ENCODE results near the gene BTBD9. TPM values are rescaled to one million over a fixed set of nuclear protein-coding genes. Genes with fewer than 3 reads are reported as not detected.

BTBD9 gene
- total RNA-seq, 4 donors from 2014 or later: 17.3 to 50.3 (median 37.8) TPM

GRCh38 chr6:38481211-38481836 is 158.4 kb downstream of the BTBD9 start:
- Histone ChIP-seq H3K36me3 (no peaks in the 10 kb centered on the region), H3K27me3 (no peaks in the 10 kb centered on the region), H3K9me3 (no peaks in the 10 kb centered on the region), H3K4me3 (no peak overlapping the region), H3K4me1 (no peaks in the 10 kb centered on the region), H3K27ac (no peak overlapping the region)
- no peak for DNase-seq
- no peak for TF ChIP-seq POLR2A (IDR thresholded peaks at IDR 0.05)
- no peak for TF ChIP-seq CTCF (IDR thresholded peaks at IDR 0.05)

- Histone ChIP-seq H3K4me1 (no peaks in the 10 kb centered on the region), H3K9me3 (no peaks in the 10 kb centered on the region), H3K27ac (no peak overlapping the region), H3K27me3 (no peaks in the 10 kb centered on the region), H3K36me3 (no peaks in the 10 kb centered on the region), H3K4me3 (no peak overlapping the region)
- TF ChIP-seq POLR2A (IDR thresholded peaks at IDR 0.05) (no peak), CTCF (IDR thresholded peaks at IDR 0.05) (no peak)
- no peak for DNase-seq
Observed at GRCh38 chr6:38480036-38480435, 159.7 kb downstream of the BTBD9 start.

GRCh38 chr6:38479331-38479730 is 160.4 kb downstream of the BTBD9 start:
- Histone ChIP-seq H3K4me3 (no peak overlapping the region), H3K27me3 (no peaks in the 10 kb centered on the region), H3K36me3 (no peaks in the 10 kb centered on the region), H3K27ac (no peak overlapping the region), H3K4me1 (no peaks in the 10 kb centered on the region), H3K9me3 (no peaks in the 10 kb centered on the region)
- no peak for DNase-seq
- no peak for TF ChIP-seq POLR2A (IDR thresholded peaks at IDR 0.05)
- TF ChIP-seq CTCF (IDR thresholded peaks at IDR 0.05): no peak

- Histone ChIP-seq H3K9me3 (no peaks in the 10 kb centered on the region), H3K27ac (no peak overlapping the region), H3K27me3 (no peaks in the 10 kb centered on the region), H3K4me1 (no peaks in the 10 kb centered on the region), H3K4me3 (no peak overlapping the region), H3K36me3 (no peaks in the 10 kb centered on the region)
- no peak for TF ChIP-seq CTCF (IDR thresholded peaks at IDR 0.05)
- TF ChIP-seq POLR2A (IDR thresholded peaks at IDR 0.05): no peak
- no peak for DNase-seq
Observed at GRCh38 chr6:38477680-38478260, 162.0 kb downstream of the BTBD9 start.

- TF ChIP-seq CTCF (IDR thresholded peaks at IDR 0.05) (no peak), POLR2A (IDR thresholded peaks at IDR 0.05) (no peak)
- Histone ChIP-seq H3K27me3 (no peaks in the 10 kb centered on the region), H3K4me1 (no peaks in the 10 kb centered on the region), H3K36me3 (no peaks in the 10 kb centered on the region), H3K9me3 (no peaks in the 10 kb centered on the region), H3K27ac (no peak overlapping the region), H3K4me3 (no peak overlapping the region)
- DNase-seq: no peak
Observed at GRCh38 chr6:38476888-38477287, 162.8 kb downstream of the BTBD9 start.

Data from Peyer's patch (tissue), 4 donors.